Measurements from ENCODE around the gene CYLD.

Gene CYLD

GRCh38 chr16:50711040-50711439 lies 30.8 kb upstream of the CYLD start:
- DNase-seq (ENCODE audit: low read depth in 2 of 2) = no peak

DNA sequence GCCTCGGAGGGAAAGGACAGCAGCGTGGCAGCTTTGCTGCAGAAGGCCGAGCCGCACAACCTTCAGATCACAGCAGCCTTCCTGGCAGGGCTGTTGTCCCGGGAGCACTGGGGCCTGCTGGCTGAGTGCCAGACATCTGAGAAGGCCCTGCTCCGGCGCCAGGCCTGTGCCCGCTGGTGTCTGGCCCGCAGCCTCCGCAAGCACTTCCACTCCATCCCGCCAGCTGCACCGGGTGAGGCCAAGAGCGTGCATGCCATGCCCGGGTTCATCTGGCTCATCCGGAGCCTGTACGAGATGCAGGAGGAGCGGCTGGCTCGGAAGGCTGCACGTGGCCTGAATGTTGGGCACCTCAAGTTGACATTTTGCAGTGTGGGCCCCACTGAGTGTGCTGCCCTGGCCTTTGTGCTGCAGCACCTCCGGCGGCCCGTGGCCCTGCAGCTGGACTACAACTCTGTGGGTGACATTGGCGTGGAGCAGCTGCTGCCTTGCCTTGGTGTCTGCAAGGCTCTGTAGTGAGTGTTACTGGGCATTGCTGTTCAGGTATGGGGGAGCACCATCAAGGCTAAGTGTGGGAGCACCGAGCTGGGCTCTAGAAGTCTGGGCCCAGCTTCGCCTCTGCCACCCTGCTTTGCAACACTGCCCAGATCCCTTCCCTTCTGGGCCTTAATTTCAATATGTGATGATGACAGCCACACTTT lies 29.9 kb upstream of the CYLD start:
- DNase-seq (ENCODE audit: low read depth in 2 of 2) = no peak

GRCh38 chr16:50712560-50712898 lies 29.4 kb upstream of the CYLD start:
- no peak for DNase-seq (ENCODE audit: low read depth in 2 of 2)

DNA sequence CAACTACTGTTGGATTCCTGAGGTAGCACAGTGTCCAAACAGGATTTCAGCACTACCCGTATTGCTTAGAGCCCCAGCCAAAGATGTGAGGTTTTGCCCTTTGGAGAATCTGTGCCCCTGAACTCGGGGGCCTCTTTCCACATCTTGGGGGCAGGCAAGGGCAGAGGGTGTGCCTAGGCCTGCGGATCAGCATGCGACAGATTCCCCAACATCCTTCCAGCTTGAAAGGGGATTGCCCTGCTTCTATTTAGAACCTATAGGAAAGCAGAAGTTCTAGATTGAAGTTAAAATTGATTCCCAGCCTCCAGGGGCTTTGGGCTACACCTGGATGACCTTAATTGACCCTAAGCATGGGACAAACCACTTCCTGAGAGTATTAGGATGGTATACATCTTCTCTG lies 28.9 kb upstream of the CYLD start:
- DNase-seq (ENCODE audit: low read depth in 2 of 2) = no peak

DNA sequence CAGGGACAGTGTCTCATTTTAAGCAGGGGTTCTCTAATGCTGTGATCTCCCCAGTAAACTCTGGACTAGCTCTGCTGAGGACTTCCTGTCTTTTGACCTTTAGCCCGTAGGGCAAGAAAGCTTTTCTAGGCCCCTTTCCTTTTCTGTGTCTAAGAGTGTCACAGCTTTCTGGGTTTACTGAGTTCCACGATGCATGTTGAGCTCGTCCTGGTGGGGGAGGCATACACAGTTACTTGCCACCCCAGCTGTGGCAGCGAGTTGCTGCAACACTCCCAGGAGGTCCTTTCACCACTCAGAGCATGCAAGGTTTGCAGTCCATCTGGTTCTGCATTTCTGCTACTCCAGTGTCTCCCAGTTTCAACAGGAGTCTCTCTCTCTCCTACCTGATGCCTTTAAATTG lies 24.8 kb upstream of the CYLD start:
- no peak for DNase-seq (ENCODE audit: low read depth in 2 of 2)

DNA sequence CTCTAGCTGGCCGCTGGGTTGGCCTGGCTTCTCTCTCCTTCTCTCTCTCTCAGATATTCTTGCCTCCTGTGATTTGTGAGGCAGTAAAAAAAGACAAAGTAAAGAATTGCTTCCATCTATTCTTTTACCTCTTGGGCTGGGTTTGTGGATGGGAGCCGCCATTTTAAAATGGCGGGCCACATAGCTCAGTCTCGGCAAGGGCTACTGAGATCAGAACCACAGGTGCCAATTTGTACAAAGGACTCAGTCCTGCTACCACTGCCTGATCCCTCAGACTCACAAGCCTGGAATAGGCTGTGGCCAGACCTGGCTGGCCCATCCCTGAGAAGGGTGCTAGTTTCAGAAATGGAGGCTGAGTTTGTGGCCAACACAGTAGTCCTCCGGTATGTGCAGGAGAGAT lies 24.4 kb upstream of the CYLD start:
- DNase-seq (ENCODE audit: low read depth in 2 of 2) = no peak

DNA sequence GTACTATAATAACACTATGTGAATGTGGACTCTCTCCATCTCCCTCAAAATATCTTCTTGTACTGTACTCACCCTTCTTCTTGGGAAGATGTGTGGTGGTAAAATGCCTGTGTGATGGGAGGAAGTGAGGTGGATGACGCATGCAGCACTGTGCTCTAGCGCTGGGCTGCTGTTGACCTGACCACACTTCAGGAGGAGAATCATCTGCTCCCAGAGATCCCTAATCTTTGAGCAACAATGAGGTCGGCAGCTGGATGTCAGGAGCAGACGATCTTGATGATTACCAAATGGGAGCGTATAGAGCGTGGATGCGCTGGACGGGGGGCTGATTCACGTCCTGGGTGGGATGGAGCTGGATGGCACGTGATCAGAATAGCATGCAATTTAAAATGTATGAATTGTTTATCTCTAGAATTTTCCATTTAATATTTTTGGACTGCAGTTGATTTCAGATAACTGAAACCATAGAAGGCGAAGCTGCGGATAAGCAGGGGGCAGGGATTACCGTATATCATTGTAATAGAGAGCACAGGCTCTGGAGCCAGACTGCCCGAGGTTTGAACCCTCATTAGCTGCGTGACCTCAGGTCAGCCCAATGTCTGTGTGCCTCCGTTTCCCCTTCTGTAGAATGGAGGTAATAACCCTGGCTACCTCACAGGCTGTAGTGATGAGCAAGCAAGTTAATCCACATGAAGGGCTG lies 23.7 kb upstream of the CYLD start:
- no peak for DNase-seq (ENCODE audit: low read depth in 2 of 2)

DNA sequence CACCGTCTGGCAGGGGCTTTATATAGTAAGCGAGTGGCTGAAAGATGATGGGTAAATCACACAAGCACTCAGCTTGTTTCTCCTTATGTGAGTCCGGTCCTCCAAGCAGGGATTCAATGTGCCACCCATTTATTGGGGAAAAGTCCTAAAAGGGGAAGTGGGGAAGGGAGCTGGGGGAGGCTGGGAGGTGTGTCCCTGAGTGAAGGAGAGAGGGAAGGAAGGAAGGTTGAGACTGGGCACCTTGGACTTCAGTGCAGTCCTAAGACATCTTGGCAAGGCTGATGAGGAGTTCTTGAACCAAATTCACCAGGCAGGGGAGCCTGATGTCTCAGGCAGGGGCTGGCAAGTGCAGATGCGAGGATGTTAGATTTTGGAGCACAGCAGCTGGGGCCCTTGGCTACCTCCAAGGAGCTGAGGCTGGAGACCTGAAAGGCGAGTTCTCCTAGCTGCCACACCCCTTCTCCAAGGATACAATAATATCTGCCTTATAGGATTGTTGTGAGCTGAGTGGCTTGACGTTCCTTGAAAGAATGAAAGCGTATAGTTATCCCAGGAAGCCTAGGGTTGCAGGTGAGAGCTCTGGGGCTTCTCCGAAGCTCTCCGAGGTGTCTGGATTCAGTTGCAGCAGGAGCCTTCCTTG lies 23.0 kb upstream of the CYLD start:
- no peak for DNase-seq (ENCODE audit: low read depth in 2 of 2)

DNA sequence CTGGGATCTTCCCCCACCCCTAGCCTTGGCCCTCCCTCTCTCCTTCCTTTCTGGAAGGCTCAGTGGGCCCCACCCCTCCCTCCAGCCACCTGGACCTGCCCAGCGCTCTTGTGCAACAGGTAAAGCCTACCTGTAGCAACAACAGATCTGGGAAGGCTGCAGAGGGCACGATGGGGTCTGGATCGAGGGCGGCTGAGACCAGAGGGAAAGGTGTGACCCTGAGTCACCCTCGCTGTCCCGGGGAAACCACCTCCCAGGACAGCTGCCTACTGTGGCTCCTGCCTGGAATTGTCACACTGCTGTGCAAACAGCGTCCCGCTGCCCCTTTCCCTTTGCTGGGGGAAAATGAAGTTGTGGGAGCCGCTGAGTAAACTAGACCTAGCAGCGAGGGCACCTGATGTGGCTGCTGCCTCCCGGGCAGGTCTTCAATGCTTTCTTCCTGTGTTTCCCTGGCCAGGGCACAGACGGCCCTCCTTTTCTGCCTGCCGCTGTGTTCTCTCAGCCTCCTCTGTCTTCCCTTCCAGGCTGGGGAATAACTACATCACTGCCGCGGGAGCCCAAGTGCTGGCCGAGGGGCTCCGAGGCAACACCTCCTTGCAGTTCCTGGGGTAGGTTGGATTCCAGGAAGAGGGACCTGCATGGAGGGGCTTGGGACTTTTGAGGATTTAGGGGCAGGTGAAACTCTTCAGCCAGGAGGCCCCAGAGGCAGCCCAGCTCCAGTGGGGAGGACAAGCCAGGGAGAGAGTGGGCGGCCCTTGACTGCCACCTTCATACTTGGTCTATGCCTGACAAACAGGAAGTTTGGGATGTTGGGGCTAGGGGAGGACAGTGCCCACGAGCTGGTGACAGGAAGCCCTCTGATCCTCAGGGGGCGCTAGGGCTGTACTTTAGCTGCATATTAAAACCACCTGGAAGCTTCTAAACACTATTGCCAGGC lies 22.2 kb upstream of the CYLD start:
- no peak for DNase-seq (ENCODE audit: low read depth in 2 of 2)

DNA sequence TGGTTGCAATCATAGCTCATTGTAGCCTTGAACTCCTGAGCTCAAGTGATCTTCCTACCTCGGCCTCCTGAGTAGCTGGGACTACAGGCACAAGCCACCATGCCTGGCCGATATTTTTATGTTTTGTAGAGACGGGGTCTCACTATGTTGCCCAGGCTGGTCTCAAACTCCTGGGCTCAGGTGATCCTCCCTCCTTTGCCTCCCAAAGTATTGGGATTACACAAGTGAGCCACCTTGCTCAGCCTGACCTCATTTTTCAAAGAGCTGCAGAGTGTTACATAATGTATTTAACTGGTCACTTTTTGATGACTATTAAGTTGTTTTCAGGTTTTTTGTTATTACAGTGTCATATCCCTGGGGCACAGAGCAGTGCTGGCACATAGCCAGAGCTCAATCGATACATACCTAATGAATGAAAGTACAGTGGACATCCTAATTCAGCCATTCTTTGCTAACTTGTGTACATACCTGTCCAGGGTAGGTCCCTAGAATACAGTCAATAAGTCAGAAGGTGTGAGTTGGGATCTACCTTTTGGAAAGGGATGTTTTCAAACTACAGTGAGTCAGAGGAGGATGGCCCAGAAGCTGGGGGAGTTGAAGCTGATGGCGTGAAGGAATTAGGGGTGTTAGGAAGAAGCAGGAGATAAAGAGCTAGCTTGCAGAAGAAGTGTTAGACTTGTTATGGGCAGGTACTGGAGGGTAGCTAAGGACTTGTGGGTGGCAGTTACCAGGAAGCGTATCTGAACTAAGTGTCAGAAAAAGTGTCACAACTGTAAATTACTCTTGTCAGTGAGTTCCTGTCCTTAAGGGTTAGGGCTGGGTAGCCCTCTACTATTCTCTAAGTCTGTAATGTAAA lies 20.1 kb upstream of the CYLD start:
- DNase-seq (ENCODE audit: low read depth in 2 of 2) = no peak

GRCh38 chr16:50722405-50722737 lies 19.5 kb upstream of the CYLD start:
- DNase-seq (ENCODE audit: low read depth in 2 of 2) = no peak

DNA sequence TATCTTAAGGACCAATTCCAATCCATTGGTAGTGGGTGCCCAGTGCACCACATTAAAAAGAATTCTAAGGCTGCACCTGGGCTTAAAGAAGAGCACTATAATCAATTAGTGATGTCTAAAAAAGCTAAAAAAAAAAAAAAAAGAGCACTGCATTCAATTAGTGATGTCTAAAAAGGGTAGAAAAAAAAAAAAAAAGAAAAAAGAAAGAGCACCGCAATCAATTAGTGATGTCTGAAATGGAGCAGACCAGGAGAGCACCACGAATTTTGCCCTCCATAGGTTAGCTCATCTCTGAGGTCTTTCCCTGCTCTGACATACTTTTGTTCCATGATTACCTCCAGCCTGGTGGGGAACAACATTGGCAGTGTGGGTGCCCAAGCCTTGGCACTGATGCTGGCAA lies 18.9 kb upstream of the CYLD start:
- no peak for DNase-seq (ENCODE audit: low read depth in 2 of 2)

GRCh38 chr16:50724306-50724705 lies 17.6 kb upstream of the CYLD start:
- DNase-seq (ENCODE audit: low read depth in 2 of 2) = no peak

DNA sequence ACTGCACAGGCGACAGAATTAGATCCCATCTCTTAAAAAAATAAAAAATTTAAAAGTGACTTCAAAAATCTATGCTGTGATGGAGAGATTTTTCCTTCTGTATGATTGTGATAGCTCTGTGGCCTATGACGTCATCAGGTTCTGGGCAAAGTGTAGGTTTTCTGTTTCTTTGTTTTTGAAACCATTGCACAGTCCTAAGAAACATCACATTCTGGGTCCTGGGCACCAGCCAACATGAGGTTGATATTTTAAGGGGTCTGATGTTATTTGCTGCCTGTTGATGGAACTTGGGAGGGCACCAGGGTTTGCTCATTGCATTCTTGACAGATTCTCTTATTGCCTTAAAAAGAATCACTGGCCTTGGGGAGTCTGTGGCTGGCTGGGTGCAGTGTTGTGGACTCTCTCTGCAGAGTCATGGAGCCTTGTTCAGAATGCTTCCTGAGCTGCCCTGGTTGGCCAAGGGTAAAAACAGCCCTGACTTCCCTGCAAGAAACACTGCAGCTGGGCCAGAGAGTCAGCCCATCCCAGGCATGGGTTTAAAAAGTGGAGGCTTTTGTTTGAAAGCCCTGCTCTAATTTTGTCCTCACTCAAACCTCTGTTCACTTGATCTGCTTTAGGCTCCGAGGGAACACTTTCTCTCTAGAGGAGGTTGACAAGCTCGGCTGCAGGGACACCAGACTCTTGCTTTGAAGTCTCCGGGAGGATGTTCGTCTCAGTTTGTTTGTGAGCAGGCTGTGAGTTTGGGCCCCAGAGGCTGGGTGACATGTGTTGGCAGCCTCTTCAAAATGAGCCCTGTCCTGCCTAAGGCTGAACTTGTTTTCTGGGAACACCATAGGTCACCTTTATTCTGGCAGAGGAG lies 10.5 kb upstream of the CYLD start:
- DNase-seq (ENCODE audit: low read depth in 2 of 2) = no peak

DNA sequence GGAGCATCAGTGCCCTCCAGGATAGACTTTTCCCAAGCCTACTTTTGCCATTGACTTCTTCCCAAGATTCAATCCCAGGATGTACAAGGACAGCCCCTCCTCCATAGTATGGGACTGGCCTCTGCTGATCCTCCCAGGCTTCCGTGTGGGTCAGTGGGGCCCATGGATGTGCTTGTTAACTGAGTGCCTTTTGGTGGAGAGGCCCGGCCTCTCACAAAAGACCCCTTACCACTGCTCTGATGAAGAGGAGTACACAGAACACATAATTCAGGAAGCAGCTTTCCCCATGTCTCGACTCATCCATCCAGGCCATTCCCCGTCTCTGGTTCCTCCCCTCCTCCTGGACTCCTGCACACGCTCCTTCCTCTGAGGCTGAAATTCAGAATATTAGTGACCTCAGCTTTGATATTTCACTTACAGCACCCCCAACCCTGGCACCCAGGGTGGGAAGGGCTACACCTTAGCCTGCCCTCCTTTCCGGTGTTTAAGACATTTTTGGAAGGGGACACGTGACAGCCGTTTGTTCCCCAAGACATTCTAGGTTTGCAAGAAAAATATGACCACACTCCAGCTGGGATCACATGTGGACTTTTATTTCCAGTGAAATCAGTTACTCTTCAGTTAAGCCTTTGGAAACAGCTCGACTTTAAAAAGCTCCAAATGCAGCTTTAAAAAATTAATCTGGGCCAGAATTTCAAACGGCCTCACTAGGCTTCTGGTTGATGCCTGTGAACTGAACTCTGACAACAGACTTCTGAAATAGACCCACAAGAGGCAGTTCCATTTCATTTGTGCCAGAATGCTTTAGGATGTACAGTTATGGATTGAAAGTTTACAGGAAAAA lies 9.7 kb upstream of the CYLD start:
- DNase-seq (ENCODE audit: low read depth in 2 of 2) = no peak

DNA sequence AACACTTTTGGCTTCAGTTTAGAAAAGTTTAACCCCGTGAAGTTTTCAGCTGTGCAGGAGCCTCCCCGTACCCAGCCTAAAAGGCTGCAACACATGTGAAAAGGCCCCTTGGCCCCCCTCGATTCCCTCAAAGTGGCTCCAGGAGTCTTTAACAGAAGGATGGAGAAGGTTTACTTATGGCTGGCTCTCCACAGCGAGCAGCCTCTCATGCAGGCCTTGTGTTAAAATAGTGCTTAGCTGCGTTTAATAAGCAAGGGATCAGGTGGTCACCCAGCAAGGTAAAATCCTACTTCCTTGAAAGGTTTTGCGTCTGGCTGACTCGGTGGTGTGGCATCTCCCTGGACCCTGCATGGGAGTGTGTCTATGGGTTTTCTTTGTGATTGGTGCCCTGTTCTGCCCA lies 8.4 kb upstream of the CYLD start:
- no peak for DNase-seq (ENCODE audit: low read depth in 2 of 2)

DNA sequence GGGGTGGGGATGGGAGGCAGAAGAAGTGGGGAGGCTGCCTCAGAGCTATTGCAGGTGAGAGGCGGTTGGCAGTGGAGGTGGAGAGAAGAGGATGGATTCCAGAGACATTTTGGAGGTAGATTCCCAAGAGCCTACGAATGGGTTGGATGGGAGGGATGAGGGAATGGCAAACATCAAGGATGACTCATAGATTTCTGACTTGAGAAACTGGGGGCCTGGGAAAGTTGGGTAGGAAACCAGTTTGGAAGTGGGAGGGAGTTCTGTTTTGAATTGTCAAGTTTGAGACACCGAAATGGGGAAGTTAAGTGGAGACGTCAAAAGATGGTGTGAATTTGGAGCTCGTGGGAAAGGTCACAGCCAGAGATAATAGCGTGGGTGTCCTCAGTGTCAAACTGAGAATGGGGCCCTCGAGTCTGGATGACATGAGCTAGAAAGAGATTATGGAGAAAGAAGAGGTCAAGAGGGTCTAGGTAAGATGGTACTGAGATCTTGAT lies 6.2 kb upstream of the CYLD start:
- no peak for DNase-seq (ENCODE audit: low read depth in 2 of 2)

- DNase-seq (ENCODE audit: low read depth in 2 of 2) = no peak
Observed at GRCh38 chr16:50736448-50736847, 5.4 kb upstream of the CYLD start.

GRCh38 chr16:50737420-50737959 lies 4.4 kb upstream of the CYLD start:
- no peak for DNase-seq (ENCODE audit: low read depth in 2 of 2)
